Measurements from ENCODE around the gene RNF183.

The RNF183 gene

GRCh38 chr9:113302792-113303418 is at the start of gene RNF183:
TSS of gene RNF183 (minus strand) at chr9:113303376. CDS start at chr9:113298184, 5,192 bp downstream.
- DNase-seq (ENCODE audit: low read depth): no peak

- no peak for DNase-seq (ENCODE audit: low read depth)
Measured at GRCh38 chr9:113352411-113352810, 49.2 kb upstream of the RNF183 start.

GRCh38 chr9:113352006-113352405 is 48.8 kb upstream of the RNF183 start:
- DNase-seq (ENCODE audit: low read depth): no peak

GRCh38 chr9:113350937-113351336 is 47.8 kb upstream of the RNF183 start:
- DNase-seq (ENCODE audit: low read depth): no peak

- DNase-seq (ENCODE audit: low read depth): no peak
Measured at GRCh38 chr9:113350107-113350661, 47.0 kb upstream of the RNF183 start.

- no peak for DNase-seq (ENCODE audit: low read depth)
Measured at GRCh38 chr9:113349445-113350094, 46.4 kb upstream of the RNF183 start, which contains the start of gene BSPRY. TSS of gene BSPRY (plus strand) at chr9:113349541. CDS start at chr9:113349580, 39 bp downstream.

GRCh38 chr9:113349066-113349444 is 45.9 kb upstream of the RNF183 start:
- DNase-seq (ENCODE audit: low read depth): no peak

GRCh38 chr9:113348437-113348836 is 45.3 kb upstream of the RNF183 start:
- DNase-seq (ENCODE audit: low read depth): no peak

GRCh38 chr9:113345671-113346070 is 42.5 kb upstream of the RNF183 start:
- no peak for DNase-seq (ENCODE audit: low read depth)

GRCh38 chr9:113345190-113345589 is 42.0 kb upstream of the RNF183 start:
- no peak for DNase-seq (ENCODE audit: low read depth)

- DNase-seq (ENCODE audit: low read depth): peak; percentile 52
Measured at GRCh38 chr9:113343732-113344231, 40.6 kb upstream of the RNF183 start.

GRCh38 chr9:113341712-113342410 is 38.7 kb upstream of the RNF183 start:
- no peak for DNase-seq (ENCODE audit: low read depth)

GRCh38 chr9:113340011-113340699 is 37.0 kb upstream of the RNF183 start, which contains the start of gene WDR31:
TSS of gene WDR31 (minus strand) at chr9:113340275. CDS start at chr9:113332022, 8,253 bp downstream.
- peak; percentile 70 for DNase-seq (ENCODE audit: low read depth)

GRCh38 chr9:113337714-113338113 is 34.5 kb upstream of the RNF183 start:
- no peak for DNase-seq (ENCODE audit: low read depth)

- no peak for DNase-seq (ENCODE audit: low read depth)
Measured at GRCh38 chr9:113331780-113332179, 28.6 kb upstream of the RNF183 start.

- DNase-seq (ENCODE audit: low read depth): no peak
Measured at GRCh38 chr9:113328045-113328782, 25.0 kb upstream of the RNF183 start.

- no peak for DNase-seq (ENCODE audit: low read depth)
Measured at GRCh38 chr9:113326230-113326629, 23.1 kb upstream of the RNF183 start.

- DNase-seq (ENCODE audit: low read depth): no peak
Measured at GRCh38 chr9:113322671-113323070, 19.5 kb upstream of the RNF183 start.

- DNase-seq (ENCODE audit: low read depth): no peak
Measured at GRCh38 chr9:113320051-113320450, 16.9 kb upstream of the RNF183 start.

GRCh38 chr9:113319054-113319453 is 15.9 kb upstream of the RNF183 start:
- no peak for DNase-seq (ENCODE audit: low read depth)

GRCh38 chr9:113317777-113318176 is 14.6 kb upstream of the RNF183 start:
- DNase-seq (ENCODE audit: low read depth): no peak
